AG08396 (cell line): Measurements from ENCODE around the gene AHRR.

ENCODE experiments used
- DNase-seq: peaks from one replicate; pipeline ENCODE4 v3.0.0; 2012; ENCODE audit warnings: low spot score, mixed read lengths

Gene AHRR

DNA sequence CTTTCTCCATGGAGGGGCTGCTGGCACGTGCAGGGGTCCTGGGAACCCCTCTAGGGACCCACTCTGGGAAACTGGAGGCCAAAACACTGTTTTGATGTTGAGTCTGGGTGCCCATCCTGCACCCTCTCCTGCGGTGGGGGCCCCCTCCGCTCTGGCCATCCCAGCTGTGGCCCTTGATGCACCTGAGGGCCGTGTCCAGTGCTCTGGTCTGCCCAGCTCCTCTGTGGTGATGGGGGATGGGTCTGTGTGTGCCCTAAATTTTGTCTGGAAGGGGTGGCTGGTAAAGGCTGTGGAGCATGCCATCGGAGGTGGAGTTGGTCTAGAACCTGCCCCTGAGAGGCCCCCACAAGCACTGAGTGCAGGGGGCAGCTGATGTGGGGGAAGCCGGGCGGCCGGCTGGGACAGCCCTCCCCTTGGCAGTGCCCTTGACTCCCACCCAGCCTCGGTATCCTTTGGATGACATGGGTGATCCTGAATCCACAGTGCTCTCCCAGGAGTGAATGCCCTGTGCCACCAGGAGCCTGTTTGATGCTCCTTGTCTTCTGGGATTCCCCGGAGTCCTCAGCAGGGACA lies 26.3 kb downstream of the AHRR start:
- no peak for DNase-seq

DNA sequence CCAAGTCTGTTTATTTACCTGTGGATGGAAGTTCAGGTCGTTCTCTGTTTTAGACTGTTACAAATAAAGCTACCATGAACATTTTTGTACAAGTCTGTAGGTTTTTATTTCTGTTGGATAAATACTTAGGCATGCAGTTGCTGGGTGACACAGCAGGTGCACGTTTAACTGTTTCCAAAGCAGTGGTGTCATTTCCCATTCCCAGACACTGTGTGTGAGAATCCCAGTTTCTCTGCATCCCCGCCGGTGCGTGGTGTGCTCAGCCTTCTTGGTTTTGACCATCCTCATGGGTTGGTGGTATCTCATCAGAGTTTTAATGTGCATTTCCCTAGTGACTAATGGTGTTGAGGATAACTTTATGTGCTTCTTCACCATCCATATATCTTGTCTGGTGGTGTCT lies 27.2 kb downstream of the AHRR start:
- DNase-seq, result no peak

DNA sequence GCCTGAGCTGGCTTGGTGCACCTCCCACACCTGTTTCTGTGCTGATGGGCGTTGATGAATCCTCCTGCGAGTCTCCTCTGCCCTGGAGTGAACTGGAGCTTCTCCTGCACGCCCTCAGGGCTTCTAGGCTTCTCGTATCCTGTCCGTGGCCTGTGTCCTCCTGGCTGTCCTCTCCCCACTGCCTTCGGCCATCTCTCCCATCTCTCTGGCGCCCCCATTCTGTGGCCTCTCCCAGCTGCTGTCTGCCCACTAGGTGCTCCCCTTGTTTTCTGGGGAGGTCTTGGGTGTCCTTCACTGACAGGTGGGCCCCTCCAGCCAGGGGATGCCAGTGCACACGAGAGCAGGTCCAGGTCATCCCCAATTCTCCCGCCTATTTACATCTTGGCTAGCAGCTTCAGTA lies 28.8 kb downstream of the AHRR start:
- DNase-seq, result no peak

DNA sequence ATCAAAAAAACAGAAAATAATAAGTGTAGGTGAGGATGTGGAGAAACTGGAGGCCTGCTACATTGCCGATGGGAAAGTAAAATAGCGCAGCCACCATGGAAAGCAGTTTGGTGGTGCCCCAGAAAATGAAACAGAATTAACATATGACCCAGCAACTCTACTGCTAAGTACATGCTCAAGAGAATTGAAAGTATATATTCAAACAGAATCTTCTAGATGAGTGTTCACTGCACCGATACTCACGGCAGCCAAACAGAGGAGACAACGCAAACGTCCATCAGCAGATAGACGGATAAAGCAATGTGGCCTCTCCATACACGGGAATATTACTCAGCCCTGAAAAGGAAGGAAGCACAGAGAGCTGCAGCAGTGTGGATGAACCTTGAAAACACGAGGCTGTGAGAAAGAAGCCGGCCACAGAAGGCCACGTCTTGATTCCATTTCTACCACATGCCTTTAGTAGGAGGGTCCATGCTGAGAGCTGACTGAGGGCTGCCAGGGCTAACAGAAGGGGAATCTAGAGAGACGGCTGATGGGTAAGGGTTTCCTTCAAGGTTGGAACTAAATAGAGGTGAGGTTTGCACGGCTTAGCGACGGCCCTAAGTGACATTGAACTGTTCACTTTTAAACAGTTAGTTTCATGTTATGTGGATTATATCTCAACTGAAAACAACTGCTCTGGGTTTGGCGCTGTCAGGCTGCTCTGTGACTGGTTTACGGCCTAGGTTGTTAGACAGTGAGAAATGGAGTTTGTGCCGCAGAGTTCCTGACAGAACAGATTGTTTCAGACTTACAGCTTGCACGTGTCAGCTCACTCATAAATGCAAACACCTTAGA lies 29.8 kb downstream of the AHRR start:
- no peak for DNase-seq

DNA sequence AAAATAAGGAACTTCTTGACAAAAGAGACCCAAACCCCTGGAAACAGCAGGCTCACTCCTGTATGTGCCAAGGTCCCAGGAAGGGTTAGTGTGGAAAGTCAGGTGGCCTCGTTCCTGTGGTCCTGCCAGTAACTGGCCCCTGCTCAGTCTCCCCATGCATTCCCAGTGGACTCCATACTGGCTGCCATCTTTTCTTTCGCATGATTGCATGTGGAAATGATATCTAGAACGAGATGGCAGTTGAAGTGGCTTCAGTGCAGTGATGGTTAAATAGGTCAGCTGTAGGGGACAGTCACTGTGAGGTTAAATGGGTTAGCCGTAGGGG lies 30.4 kb downstream of the AHRR start:
- DNase-seq, result peak; percentile 5

DNA sequence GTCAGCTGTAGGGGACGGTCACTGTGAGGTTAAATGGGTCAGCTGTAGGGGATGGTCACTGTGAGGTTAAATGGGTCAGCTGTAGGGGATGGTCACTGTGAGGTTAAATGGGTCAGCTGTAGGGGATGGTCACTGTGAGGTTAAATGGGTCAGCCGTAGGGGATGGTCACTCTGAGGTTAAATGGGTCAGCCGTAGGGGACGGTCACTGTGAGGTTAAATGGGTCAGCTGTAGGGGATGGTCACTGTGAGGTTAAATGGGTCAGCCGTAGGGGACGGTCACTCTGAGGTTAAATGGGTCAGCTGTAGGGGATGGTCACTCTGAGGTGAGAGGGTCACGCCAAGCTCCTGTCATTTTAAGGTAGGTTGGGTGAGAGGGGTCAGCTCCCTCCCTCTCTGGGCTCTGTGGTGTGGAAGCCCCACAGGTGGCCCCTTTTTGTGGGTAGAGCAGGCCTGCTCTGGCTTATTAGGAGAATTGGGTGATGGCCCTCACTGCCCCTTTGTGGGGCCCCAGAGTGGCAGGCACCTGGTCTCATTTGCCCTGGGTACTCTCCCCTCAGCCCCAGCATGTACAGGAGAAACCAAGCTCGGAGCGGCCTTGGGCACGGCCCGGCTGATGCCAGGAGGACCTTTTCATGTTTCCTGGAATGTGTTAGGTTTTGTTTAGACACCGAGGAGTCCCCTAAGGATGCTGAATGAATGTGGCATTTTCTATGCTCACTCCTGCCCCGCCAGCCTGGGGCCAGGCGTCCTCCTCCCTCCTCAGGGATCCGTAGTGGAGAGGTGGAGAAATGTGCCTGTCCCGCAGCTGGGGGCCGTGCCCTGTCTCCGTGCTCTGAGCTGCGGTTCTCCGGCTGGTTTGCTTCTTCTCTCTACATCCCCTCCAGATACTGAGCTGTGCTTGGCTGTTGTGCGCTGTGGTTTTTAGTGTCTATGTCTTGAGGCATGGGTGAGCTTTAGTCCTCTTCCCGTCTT lies 31.4 kb downstream of the AHRR start:
- peak; percentile 10 for DNase-seq

DNA sequence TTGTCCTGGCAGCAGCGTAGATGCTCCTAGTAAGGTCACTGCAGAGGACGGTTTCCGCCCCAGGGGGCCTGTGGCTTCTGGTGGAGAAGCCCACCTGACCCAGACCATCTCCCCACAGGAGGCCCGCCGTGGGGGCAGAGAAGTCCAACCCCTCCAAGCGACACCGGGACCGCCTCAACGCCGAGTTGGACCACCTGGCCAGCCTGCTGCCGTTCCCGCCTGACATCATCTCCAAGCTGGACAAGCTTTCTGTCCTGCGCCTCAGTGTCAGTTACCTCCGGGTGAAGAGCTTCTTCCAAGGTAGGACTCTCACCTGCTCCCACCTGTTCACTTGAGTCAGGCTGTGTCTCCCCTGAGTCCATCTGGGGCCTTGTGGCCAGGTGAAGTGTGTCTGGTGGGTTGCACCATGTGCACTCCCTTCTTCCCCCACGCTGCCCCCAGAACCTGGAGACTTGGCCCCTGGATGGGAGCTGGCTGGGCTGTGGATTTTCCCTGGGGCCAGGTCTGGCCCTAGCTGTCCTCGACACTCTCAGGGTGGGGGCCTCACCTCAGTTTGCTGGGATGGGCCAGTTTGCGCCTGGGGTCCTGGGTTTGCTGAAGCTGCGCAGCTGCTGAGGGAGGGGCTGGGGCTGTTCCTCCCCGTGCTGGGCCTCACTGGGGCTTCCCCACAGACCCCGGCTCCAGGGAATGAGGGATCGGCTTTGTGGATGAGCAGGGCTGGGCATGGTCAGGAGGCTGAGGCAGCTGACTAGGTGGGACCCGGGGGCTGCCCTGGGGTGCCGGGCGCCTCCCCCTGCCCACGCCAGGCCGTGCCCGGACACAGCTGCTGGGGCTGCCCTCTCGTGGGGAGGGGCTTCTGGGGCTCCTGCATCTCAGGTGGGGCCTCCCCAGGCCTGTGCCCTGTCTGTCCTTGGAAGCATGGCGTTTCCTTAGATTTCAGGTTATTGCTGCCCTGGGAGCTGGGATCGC lies 32.4 kb downstream of the AHRR start:
- no peak for DNase-seq

DNA sequence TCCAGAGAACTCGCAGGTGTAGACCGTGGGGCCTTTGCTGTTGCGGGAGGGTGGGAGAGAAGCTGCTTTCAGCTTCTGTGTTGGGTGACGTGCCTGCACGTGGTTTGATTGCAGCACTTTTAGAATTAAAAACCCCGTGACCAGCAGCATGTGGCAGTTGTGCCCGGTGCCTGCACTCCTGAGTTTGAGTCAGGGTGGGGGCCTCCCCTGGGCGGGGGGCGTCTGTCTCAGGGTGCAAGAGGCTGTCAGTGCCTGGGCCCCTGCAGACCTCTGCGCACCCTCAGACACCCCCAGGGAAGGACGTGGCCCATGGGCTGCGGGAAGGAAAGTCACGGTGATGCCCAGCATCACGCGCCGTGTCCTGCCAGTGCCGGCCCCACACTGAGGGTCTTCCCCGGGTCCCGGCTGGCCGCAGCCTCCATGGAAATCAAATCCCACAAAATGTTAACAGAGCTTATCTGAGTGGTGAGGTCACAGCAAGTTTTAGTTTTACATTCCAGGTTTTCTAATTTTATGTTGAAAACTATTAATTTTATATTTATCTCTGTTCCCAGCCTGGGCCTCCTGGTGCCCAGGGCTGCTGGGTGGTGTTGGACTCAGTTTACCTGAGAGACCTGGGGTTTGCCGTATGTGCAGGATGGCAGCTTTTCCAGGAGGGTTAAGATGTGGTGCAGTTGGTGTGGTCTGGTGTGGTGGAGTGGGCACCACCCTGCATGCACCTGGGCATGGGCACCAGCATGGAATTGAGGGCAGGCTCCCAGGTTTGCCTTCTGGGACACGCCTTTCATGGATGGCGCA lies 33.3 kb downstream of the AHRR start:
- no peak for DNase-seq

DNA sequence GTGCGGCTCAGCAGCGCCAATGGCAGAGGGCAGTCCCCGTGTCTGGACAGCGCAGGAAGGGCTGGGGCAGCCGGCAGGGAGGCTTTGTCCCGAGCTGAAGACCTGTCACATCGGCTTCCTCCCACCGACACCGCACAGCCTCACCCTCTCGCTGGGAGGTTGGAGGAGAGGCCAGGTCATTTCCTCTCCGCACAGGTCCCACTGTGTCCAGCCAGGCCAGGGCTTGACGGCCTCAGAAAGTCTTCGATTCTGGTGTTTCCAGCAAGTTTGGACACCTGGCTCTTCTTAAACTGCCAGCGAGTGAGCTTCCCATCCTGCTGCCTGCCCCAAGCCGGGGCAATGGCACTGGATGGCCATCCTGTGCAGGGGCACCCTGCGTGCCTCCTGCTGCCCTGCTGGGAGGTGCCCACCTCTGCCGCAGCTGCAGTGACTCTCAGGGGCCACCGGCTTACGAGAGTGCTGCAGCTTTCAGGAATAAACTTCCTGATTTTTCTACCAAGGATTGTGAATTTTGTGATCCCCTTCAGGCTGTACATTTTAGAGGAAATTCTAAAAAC lies 33.9 kb downstream of the AHRR start:
- DNase-seq, result no peak

DNA sequence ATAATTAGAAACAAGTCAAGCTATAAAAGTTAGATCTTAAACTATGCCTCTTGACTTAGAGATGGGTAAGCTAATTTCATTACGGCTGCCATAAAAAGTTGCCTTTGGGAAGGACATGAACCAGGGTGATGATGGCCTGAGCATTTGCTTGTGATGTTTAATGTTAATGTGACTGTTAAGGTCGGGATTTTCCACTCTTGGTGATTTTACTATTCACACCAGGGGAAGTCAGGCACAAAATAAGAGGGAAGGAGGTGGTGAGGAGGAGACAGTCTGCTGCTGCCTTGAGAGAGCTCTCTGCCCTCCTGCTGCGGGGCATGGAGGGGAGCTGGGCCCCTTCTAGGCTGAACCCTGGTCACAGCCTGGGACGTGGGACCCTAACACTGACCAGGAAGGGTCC lies 34.4 kb downstream of the AHRR start:
- no peak for DNase-seq

DNA sequence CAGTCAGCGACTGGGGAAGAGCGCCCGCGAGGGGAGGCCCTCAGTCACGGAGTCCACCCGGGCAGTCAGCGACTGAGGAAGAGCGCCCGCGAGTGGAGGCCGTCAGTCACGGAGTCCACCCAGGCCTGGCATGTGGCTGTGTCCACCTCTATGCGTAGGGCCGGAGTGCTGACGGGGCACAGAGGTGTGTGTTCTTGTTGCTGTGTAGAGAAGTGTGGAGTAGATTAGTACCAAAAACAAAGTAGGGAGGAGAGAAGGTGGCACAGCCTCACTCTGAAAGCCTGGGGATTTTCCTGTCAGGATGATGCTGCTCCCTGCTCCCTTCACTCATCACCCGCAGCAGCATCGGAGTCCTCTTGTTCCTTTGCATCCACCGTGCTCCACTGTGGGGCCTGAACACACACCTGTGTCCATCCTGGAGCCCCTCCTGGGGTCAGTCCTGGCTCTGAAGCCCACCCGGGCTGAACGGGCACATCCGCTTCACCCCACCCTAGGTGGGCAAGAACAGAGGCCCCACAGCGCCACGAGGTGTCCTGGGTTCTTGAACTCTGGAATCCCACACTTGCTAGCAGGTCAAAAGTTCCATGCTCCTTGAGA lies 37.9 kb downstream of the AHRR start:
- DNase-seq, result no peak

DNA sequence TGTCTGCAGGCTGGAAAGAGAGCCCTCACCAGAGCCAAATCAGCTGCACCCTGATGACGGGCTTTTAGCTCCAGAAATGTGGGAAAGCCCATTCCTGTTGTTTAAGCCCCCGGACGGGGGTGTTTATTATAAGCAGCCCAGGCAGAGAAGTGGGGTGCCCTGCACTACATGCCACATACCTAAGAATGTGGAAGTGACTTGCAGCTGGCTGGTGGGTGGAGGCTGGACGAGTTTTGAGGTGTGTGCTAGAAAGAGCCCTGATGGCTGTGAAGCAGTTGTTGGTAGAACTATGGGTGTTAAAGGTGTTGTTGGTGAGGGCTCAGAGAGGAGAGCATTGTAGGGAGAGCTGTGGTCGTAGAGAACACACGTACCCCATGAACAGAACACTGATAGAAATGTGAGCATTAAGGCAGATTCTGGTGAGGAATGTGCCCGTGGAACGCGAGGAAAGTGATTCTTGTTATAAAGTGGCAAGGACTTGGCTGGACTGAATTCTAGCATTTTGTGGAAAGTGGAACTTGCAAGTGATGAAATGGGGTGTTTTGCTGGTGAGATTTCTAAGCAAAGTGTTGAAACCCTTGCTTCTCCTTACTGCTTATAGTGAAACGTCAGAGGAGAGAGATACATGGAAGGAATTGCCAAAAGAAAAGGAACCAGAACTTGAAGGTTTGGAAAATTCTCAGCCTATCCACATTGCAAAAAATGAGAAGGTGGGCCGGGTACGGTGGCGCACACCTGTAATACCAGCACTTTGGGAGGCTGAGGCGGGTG lies 38.9 kb downstream of the AHRR start:
- peak; percentile 2 for DNase-seq

DNA sequence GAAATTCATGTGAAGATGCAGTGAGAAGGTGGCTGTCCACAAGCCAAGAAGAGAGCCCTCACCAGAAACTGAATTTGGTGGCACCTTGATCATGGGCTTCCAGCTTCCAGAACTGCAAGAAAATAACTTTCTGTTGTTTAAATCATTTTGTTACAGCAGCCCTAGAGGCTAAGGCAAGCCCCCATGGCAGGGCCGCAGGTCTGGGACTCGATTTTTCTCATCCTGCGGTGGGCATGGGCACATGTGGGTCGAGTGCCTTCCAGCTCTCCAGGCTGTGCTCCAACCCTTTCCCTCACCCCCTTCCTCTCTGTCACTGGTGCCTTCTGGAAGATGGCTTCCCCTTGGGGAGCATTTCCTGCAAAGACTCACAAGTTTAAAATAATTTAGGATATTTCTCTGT lies 40.7 kb downstream of the AHRR start:
- DNase-seq, result peak; percentile 2

DNA sequence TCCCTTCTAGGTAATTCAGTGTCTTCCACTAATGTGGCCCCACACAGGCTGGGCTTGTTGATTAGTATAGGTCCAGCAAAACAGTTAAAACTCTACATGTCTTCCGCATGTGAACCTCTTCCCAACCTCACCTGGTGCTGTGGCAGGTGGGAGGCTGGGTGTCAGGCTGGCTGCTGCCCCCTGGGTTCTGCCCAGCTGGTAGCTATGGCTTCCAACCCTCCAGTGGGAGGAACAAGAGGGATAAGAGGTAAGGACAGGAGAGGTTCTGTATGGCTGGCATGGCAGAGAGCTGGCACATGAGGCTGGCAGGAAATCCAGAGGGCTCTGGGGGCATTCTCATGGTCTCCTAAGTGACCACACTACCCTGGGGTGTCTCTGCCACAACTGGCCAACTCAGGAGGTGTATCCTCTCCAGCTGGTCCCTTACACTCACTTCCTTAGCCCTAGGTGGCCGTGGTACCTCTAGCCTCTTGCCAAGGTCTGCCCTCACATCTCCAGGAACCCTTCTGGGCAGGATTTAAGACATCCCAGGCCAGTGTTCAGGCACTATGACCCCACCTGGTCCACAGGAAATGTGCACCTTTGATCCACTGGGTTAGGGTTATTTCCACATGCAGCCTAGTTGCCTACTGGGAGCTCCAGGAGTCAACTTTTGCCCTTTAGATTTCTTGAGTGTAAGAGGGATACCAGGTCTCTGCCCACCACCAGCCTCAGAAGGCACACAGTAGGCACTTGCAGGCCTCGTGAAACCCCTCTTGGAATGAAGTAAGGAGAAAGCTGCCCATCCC lies 41.7 kb downstream of the AHRR start:
- DNase-seq, result no peak

DNA sequence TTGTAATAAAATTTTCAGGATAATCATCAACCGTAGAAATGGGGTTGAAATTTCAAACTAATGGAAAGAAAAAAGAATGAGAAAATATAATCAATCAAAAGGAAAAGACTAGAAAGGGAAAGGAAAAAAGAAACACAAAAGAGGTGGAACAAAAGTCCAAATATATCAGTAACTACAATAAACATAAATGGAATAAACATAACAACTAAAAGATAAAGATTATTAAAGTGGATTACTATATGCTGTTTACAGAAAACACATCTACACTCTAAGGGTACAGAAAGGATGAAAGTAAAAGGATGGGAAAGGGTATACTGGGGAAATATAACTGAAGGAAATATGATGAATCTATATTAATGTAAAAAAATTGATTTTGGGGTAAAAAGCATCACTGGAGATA lies 43.0 kb downstream of the AHRR start:
- no peak for DNase-seq

DNA sequence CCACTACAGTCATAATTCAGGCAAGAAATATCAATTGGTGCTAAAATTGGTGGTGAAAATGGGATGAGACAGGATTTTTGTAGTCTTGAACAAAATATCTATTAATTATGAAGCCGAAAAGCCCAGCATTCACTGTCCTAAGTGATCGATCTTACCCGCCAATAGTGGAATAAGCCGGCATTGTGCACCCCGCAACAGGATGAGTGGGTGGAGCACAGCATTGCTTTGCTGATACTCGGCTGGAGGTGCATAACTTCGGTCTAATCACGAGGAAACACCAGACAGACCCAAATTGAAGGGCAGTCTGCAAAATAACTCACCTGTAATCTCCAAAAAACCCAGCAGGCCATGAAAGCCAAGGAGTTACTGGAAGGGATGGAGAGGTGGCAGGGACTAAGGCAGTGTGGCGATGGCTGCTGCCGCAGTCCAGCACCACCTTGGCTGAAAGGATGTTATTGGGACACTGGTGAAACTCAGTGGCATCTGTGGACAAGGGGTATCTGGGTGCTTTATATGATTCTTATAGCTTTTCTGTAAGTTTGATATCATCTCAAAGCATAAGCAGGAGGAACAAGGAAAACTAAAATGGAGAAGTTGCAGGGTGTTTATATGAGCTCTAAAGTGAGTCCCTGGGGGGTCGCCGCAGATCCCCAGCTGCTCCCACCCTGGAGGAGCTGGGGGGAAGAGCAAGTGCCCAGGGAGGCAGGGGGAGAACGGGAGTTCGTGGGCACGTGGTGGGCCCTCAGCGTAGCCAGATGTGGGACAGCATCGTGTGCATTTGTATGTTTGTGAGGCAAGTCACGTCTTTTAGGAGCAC lies 45.2 kb downstream of the AHRR start:
- DNase-seq, result no peak

DNA sequence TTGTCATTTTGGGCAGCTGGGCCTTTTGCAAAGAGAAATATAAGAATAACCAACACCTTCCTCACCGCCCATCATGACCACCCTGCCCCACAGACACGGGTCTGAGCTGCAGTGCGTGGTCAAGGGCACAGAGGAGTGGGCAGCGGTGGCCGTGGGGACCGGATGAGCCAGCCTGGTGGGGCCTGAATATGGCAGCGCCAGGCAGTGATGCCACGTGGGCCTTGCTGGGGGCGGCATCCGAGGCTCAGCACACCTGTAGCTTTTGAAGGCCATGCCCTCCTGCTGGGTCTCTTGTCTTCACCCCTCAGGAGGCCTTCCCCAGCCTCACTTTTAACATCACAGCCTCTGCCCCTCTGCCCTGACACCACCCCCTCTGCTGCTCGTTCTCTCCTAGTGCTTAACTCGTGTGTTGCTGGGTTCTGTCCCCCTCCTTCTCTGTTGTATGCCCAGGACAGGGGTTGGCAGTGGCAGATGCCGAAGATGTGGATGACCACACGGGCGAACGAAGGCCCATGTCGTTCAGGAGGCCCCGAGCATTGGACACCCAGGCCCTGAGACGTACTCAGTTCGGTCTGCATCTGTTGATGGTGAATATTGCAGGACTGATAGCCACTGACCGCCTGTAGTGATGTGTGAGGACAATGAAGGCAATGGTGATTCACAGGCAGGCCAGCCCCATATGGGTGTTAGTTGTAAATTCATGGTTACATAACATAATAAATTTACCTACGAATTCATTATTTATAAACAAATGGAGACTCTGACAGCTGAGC lies 46.0 kb downstream of the AHRR start:
- no peak for DNase-seq
